IPS-NIHi7 (cell line): ENCODE data around the gene EFCAB14.
"Not testable (repeated sequence)": the region's sequence is repeated elsewhere in the genome, so short reads cannot be mapped to it uniquely, and the experiment has no call there.

Source experiments
- DNase-seq: peaks from one replicate; pipeline ENCODE4 v3.0.0; 2012; ENCODE audit warnings: mixed read lengths; ENCODE audit errors: extremely low spot score

Gene EFCAB14

DNA sequence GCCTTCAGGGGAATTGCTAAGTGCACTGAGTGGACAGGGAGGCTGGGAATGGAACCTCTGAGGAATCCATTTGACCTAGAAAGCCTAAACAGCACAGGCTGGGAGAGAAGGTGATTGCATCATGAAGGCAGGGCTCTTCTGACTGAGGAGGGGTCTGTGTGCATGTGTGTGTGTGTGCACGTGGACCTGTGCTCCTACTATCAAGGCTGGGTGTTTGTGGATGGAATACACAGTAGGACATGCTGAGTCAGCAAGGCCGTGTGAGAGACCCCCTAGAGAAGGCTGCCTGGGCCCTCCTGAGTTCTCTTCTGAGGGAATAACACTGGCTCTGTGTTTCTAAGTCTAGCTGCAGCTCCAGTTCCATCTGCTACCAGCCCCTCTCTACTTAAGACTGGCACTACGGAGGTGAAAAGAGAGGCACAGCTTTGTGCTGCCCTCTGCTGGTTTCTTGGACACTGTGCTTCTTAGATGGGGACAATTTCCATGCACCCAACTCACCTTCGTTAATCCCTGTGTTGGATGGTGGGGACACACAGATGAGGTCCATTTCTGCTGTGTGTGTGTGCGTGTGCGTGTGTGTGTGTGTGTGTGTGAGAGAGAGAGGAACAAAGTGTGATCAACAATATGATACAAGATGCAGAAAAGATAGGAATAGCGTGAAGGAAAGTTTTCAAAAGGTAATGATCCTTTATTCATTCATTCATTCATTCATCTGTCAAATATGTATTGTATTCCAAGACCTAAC, 6.2 kb upstream of the EFCAB14 start:
- peak; percentile 75 for DNase-seq

- DNase-seq = no peak
These were observed 5.0 kb upstream of the EFCAB14 start for GRCh38 chr1:46723901-46724300.

DNA sequence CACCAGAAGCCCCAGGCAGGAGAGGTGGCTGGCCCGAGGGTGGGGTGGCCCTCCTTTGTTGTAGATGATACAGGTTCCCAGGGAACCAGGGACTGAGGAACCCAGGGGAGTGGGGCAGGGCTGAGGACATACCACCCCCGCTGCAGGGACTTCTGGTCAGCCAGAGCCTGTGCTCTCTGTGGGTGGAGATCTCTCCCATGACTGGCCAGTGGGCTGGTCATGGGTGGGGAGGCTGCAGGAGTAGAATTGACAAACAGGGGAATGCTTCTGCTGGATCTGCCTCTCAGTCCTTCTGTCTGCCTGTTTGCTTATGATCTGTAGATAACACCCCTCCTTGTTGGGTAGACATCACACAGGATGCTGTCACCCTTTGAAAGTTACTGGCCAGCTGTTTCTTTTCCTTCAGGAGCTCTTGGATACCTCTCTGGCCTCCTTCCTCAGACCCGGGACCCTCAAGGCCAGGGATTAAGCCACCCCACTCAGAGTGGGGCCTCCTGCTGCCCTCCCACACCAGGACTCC, 2.8 kb upstream of the EFCAB14 start:
- DNase-seq = no peak

DNA sequence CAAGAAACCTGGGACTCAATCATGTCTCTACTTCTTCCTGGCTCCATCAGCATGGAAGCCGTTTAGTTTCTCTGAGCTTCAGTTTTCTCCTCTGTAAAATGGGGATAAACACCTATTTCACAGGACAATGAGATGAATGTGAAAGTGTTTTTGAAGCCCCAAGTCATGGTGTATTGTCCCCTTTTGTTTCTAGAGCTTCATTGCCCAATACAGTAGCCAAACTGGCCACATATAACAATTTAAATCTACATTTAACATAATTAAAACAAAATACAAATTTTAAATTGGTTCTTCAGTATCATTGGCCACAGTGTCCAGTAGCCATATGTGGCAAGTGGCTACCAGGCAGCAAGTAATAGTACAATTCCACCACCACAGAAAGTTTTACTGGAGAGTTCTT, 2.3 kb upstream of the EFCAB14 start:
- DNase-seq = no peak

- not testable (repeated sequence) for DNase-seq
These were observed 1.4 kb upstream of the EFCAB14 start for GRCh38 chr1:46720319-46720718.

- DNase-seq = no peak
These were observed 775 bp upstream of the EFCAB14 start for GRCh38 chr1:46719689-46720088.

GRCh38 chr1:46718340-46718726, 581 bp downstream of the EFCAB14 start:
- DNase-seq = peak; percentile 27

DNA sequence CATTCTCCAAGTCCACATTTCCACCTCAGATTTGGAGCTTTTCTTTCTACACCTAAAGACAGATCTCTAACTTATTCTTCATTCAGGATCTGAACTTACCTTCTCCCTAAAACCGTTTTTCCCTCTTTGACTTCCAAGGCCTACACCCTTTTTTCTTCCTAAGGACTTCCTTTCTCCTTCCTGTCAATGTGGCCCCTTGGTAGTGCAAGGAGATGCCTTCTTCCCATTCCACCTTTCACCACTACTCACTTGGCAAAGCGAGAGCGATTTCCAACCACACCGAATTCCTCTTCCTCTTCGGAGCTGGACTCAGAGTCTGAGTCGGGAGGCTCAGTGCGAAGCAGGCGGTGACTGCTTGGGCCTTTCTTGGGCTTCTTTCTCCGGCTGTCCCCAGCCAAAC, 1.3 kb downstream of the EFCAB14 start:
- no peak for DNase-seq

DNA sequence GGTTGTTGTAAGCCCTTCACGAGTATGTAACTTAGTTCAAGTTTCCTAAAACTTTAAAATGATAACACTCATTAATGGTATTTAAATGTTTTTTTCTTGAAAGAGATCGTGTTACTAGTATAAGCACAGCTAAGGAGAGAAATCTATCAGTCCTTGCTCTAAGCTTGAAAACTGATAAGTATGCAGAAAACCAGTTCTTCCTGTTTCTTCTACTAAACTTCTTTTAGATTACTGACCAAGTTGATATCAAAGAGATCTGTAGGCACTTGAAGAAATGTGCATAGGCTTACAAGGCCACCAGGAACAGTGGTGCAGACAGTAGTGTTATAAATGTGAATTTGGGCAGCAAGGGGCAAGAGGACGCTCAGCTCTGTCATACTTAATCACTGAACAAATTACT, 3.9 kb downstream of the EFCAB14 start:
- DNase-seq = no peak

- no peak for DNase-seq
These were observed 10.8 kb downstream of the EFCAB14 start for GRCh38 chr1:46708121-46708520.

GRCh38 chr1:46705408-46705807, 13.5 kb downstream of the EFCAB14 start:
- DNase-seq = no peak

GRCh38 chr1:46703927-46704641, 14.8 kb downstream of the EFCAB14 start:
- DNase-seq = no peak

GRCh38 chr1:46699666-46700065, 19.2 kb downstream of the EFCAB14 start:
- DNase-seq = no peak

GRCh38 chr1:46697053-46697452, 21.9 kb downstream of the EFCAB14 start:
- DNase-seq = no peak

GRCh38 chr1:46694676-46695075, 24.2 kb downstream of the EFCAB14 start:
- DNase-seq = not testable (repeated sequence)

DNA sequence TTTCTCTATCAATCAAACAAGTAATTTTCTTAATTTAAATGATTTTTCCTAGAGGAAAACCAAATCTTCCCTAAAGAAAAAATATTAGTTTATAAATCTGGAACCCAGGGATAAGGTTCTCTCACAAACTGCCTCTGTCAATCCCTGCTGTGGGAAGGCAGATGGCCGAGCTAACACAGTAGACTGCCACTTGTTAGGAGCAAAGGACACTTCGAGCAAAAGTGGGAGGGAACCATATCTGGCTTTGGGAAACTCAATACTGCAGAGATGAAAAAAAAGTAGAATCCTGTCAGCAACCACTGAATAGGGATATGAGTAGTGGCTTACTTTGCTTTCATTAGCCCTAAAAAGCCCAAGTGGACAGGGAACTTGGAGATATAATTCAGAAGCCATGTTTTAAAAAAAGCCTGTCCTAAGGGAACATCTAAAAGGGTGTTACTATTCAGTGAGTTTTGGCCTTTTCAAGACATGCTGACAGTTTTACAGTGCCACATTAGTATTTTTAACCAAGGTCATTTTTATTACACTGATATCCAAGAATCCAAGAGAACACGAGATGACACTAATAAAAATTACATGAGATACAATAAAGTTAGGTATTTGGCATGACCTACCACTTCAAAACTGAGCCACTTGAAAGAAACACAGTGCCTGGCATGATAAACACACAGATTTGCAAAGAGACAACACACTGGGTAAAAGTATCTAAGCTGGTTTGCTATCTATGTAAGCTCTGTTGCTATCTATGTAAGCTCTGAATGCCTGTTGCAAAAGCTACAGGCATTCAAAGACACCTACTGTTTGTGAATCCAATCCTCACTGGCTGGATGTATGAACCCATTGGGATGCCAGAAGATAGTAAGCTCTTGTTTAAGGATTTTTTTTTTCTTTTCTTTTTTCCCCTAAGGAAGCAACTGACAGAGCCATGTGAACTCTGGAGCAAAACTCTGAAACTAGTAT, 25.8 kb downstream of the EFCAB14 start:
- no peak for DNase-seq

- DNase-seq = no peak
These were observed 26.7 kb downstream of the EFCAB14 start for GRCh38 chr1:46691997-46692790.

- no peak for DNase-seq
These were observed 27.9 kb downstream of the EFCAB14 start for GRCh38 chr1:46690931-46691421.

DNA sequence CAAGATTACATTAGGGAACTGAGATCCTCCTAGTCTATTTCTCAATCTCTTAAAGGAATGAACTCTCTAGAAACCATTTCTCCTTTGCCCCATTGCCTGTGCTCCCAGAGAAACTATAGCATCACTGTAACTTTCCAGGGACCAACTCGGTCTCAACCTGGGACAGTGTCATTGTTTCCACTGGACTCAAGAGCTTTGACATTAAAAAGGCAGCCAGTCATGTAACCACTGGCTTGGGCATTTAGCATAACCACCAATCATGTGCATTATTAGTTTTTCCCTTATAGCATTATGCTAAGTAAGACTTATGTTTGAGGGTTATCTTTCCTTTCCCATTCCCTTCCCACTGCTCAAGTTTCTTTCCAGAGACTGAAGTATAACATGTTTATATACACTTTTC, 29.0 kb downstream of the EFCAB14 start:
- DNase-seq = no peak

GRCh38 chr1:46689356-46689755, 29.6 kb downstream of the EFCAB14 start:
- no peak for DNase-seq

- DNase-seq = no peak
These were observed 30.9 kb downstream of the EFCAB14 start for GRCh38 chr1:46687921-46688509.
